HL-60 (cell line): ENCODE results near the gene THRB.

ENCODE experiments used
- CTCF ChIP-seq: IDR thresholded peaks from one replicate; pipeline ENCODE4 v1.5.1; 2011; ENCODE audit warnings: low read length, control low read depth, inconsistent platforms; ENCODE audit not compliant: insufficient read depth
- POLR2AphosphoS5 ChIP-seq: IDR thresholded peaks from 2 replicates; pipeline ENCODE4 v1.6.1; 2012; ENCODE audit warnings: low read depth
- REST ChIP-seq: IDR thresholded peaks from 2 replicates; pipeline ENCODE4 v1.6.1; 2012; ENCODE audit warnings: low read depth; ENCODE audit not compliant: insufficient replicate concordance

DNA sequence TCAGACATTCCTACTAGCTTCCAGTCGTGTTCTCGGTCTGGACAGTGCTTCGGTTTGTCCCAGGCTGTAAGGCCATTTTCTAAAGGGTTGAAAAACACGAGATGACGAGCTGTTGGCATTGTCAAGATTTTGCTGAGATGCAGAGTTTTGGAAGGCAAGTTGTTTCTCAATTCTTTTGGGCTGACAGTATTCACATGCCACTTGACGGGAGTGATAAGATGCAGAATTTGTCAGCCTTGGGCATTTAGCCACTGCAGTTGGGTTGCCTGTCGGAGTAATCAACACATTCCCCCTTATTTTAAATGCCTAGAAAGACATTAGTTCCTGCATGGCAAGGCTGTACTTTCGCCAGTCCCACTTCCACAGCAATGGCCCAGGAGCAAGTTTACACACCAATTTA, 304.4 kb downstream of the THRB start:
- TF ChIP-seq CTCF (no peak), POLR2AphosphoS5 (no peak), REST (no peak)
